BJ (cell line): ENCODE results near the gene SLC6A14. TPM values are rescaled to one million over a fixed set of nuclear protein-coding genes. Genes with fewer than 3 reads are reported as not detected.

ENCODE experiments used
- CTCF ChIA-PET: fragments of 350-600 bp; formaldehyde crosslinking; extraction: SDS; loops from one replicate; lab custom pipeline; 2021; ENCODE audit warnings: antibody characterized with exemption, inconsistent platforms; lab: Yijun Ruan, JAX
- POLR2A ChIA-PET: fragments of 300-600 bp; sonication (Branson Sonifier 250); formaldehyde crosslinking; extraction: SDS; loops from one replicate; lab custom pipeline; 2021; ENCODE audit warnings: antibody characterized with exemption; lab: Charles Lee
- DNase-seq: peaks from one replicate; pipeline ENCODE4 v3.0.0-alpha.2; 2011; ENCODE audit warnings: low read depth
- H3K27me3 ChIP-seq: 2 replicates; pipeline ENCODE4 v1.6.0; 2011; ENCODE audit warnings: low read length; ENCODE audit not compliant: control insufficient read depth, insufficient read depth
- H3K36me3 ChIP-seq: 2 replicates; pipeline ENCODE4 v1.5.1; 2011; ENCODE audit warnings: low read length; ENCODE audit not compliant: control insufficient read depth, insufficient read depth
- H3K4me3 ChIP-seq: 2 replicates; pipeline ENCODE4 v1.5.1; 2011; ENCODE audit warnings: low read depth, mild to moderate bottlenecking, control low read depth, low read length
- CTCF ChIP-seq: IDR thresholded peaks from 2 replicates; pipeline ENCODE4 v1.5.1; 2011; ENCODE audit warnings: low read depth, mild to moderate bottlenecking, control low read depth, inconsistent platforms, low read length, moderate library complexity; ENCODE audit not compliant: insufficient read depth
- polyA plus RNA-seq: library from polyadenylated mRNA; depleted of rRNA; stranded (reverse); fragments of >200 nt; gene quantifications from 2 replicates; pipeline ENCODE4 v1.2.3, GENCODE V29; 2011

The SLC6A14 gene
- polyA plus RNA-seq, 1 experiment: not detected

GRCh38 chrX:116417214-116417613 is 19.2 kb upstream of the SLC6A14 start:
- no peak for DNase-seq
- Histone ChIP-seq H3K4me3 (no peak overlapping the region), H3K27me3 (no peaks in the 10 kb centered on the region), H3K36me3 (no peaks in the 10 kb centered on the region)
- TF ChIP-seq CTCF: no peak
- ChIA-PET CTCF (no interaction called here), POLR2A (no interaction called here)

GRCh38 chrX:116417968-116418367 is 18.4 kb upstream of the SLC6A14 start:
- no peak for DNase-seq
- no peak for TF ChIP-seq CTCF
- Histone ChIP-seq H3K4me3 (no peak overlapping the region), H3K36me3 (no peaks in the 10 kb centered on the region), H3K27me3 (no peaks in the 10 kb centered on the region)
- CTCF ChIA-PET: no interaction called here
- POLR2A ChIA-PET: no interaction called here

GRCh38 chrX:116427978-116428377 is 8.4 kb upstream of the SLC6A14 start:
- POLR2A ChIA-PET: no interaction called here
- CTCF ChIA-PET: no interaction called here
- Histone ChIP-seq H3K36me3 (no peaks in the 10 kb centered on the region), H3K4me3 (no peak overlapping the region), H3K27me3 (no peaks in the 10 kb centered on the region)
- TF ChIP-seq CTCF: no peak
- no peak for DNase-seq

- ChIA-PET POLR2A (no interaction called here), CTCF (no interaction called here)
- no peaks in the 10 kb centered on the region for H3K27me3 ChIP-seq
- no peak for TF ChIP-seq CTCF
- H3K36me3 ChIP-seq: no peaks in the 10 kb centered on the region
- no peak for DNase-seq
- no peak overlapping the region for H3K4me3 ChIP-seq
Measured at GRCh38 chrX:116435597-116435996, 809 bp upstream of the SLC6A14 start.

- Histone ChIP-seq H3K27me3 (no peaks in the 10 kb centered on the region), H3K4me3 (no peak overlapping the region), H3K36me3 (no peaks in the 10 kb centered on the region)
- POLR2A ChIA-PET: no interaction called here
- CTCF ChIA-PET: no interaction called here
- TF ChIP-seq CTCF: no peak
- DNase-seq: no peak
Measured at GRCh38 chrX:116449156-116449555, 12.8 kb downstream of the SLC6A14 start.
